AG04449 (cell line): ENCODE measurements around the gene UMAD1.

Source experiments
- CTCF ChIA-PET: fragments of 350-600 bp; formaldehyde crosslinking; extraction: SDS; loops from one replicate; lab custom pipeline; 2021; ENCODE audit warnings: antibody characterized with exemption; lab: Yijun Ruan, JAX
- POLR2A ChIA-PET: fragments of 400-600, 350-600 bp; formaldehyde crosslinking; extraction: SDS; loops from one replicate; lab custom pipeline; 2020; ENCODE audit warnings: antibody characterized with exemption, inconsistent platforms; lab: Yijun Ruan, JAX
- DNase-seq: peaks from one replicate; pipeline ENCODE4 v3.0.0-alpha.2; 2010; ENCODE audit warnings: low read depth, low spot score
- H3K4me3 ChIP-seq: 2 replicates; pipeline ENCODE4 v1.5.1; 2011; ENCODE audit warnings: low read depth, mild to moderate bottlenecking, control low read depth, low read length
- CTCF ChIP-seq: IDR thresholded peaks from one replicate; pipeline ENCODE4 v1.5.1; 2011; ENCODE audit warnings: mild to moderate bottlenecking, moderate library complexity, low read length, control low read depth, inconsistent platforms; ENCODE audit not compliant: insufficient read depth; ENCODE audit errors: missing control alignments

The UMAD1 gene

GRCh38 chr7:7750571-7751242 lies 110.2 kb downstream of the UMAD1 start:
- no peak overlapping the region for H3K4me3 ChIP-seq
- ChIA-PET CTCF (interaction anchor here (2.8 to 3.0 kb wide), 2 partner anchors 10 to 70 kb away, joined by 11 to 15 read pairs; no protein-coding TSS in a partner anchor), POLR2A (no interaction called here)
- DNase-seq, result no peak
- no peak for TF ChIP-seq CTCF

GRCh38 chr7:7751243-7752092 lies 110.9 kb downstream of the UMAD1 start:
- no peak for DNase-seq
- no peak for TF ChIP-seq CTCF
- POLR2A ChIA-PET, result no interaction called here
- CTCF ChIA-PET, result interaction anchor here (2.8 to 3.0 kb wide), 2 partner anchors 9 to 70 kb away, joined by 11 to 15 read pairs; no protein-coding TSS in a partner anchor
- no peak overlapping the region for H3K4me3 ChIP-seq

GRCh38 chr7:7756577-7756976 lies 116.0 kb downstream of the UMAD1 start:
- no peak for DNase-seq
- CTCF ChIA-PET, result interaction anchor here (0.6 to 8.7 kb wide), 4 partner anchors 11 to 220 kb away, joined by 3 to 144 read pairs (median 5); no protein-coding TSS in a partner anchor
- no peak for TF ChIP-seq CTCF
- no peak overlapping the region for H3K4me3 ChIP-seq
- POLR2A ChIA-PET, result no interaction called here

- ChIA-PET CTCF (interaction anchor here (1.0 to 8.7 kb wide), 3 partner anchors 12 to 219 kb away, joined by 3 to 144 read pairs (median 7); no protein-coding TSS in a partner anchor), POLR2A (no interaction called here)
- DNase-seq, result no peak
- no peak overlapping the region for H3K4me3 ChIP-seq
- no peak for TF ChIP-seq CTCF
Measured at GRCh38 chr7:7757576-7757975, 117.0 kb downstream of the UMAD1 start.

- DNase-seq, result no peak
- peak overlapping the region; percentile 53 for H3K4me3 ChIP-seq
Measured at GRCh38 chr7:7761340-7761973, 120.9 kb downstream of the UMAD1 start.

More at GRCh38 chr7:7761340-7761973, 120.9 kb downstream of the UMAD1 start:
- TF ChIP-seq CTCF, result no peak
- POLR2A ChIA-PET, result no interaction called here
- CTCF ChIA-PET, result interaction anchor here (0.7 to 8.7 kb wide), 16 partner anchors 10 to 456 kb away, joined by 3 to 144 read pairs (median 5); partner anchors contain the start of gene UMAD1
